ENCODE measurements around the gene STUM. TPM values are rescaled to one million over a fixed set of nuclear protein-coding genes. Genes with fewer than 3 reads are reported as not detected.

The STUM gene
- total and polyA plus RNA-seq, 2 of the 8 experiments (the other 6 are each of a cell fraction or from before 2014, with no cell fraction given) = 0.76 to 1.2 TPM

DNA sequence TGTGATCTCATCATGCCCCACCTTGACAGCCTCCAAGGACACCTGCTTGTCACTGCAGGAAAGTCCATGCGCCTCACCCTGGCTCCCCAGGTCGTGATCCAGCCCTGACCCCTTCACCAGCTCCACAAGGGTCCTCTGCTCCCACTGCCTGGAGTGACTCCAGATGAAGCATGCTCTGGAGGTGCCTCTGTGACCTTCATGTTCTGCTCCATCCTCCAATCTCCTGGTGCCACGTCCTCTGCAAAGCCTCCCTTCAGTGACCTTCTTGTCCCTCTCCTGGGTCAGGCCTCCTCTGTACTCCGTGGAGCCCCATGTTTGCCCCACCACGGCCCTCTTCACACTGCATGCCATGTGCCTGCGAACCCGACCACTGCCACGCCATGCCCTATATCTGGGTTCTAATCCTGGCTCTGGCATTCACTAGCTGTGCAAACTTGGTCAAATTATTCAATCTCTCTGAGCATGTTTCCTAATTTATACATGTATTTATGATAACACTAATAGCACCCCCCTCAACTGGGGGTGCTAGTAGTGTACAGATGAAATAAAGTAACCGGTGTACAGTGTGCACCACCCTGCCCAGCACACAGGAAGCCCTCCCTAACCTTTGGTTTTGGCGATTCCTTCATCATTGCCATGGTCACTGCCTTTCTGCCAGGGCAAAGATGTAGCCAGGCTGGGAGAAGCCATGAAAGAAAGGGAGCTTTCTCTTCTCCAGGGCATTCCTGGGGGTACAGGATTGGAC, 77.4 kb downstream of the STUM start:
- Histone ChIP-seq H3K9me3 (ENCODE audit: insufficient read depth in 2 of 2, low read depth in 1 of 2, low read length in 1 of 2) (0 out of 4 replicates have a peak, but pooled peaks cover 0 to 4% of the 10 kb centered on the region in 2 experiments), H2BK120ac (replicated peaks; ENCODE audit: low read depth, low read length) (no peak overlapping the region), H3K18ac (ENCODE audit: extremely low read depth, low read length) (no peak overlapping the region), H2AK5ac (ENCODE audit: low read depth, low read length) (no peak overlapping the region), H3K4me3 (ENCODE audit: extremely low read depth in 1 of 4, insufficient read depth in 2 of 4, low read depth in 3 of 4, low read length in 4 of 4) (no peak overlapping the region), H4K8ac (ENCODE audit: extremely low read depth, insufficient read depth, low read length) (no peak overlapping the region), H3K4me1 (replicated peaks in 1 of 4; ENCODE audit: control insufficient read depth in 3 of 4, insufficient read depth in 4 of 4, low read length in 3 of 4) (no peaks in the 10 kb centered on the region), H2BK5ac (ENCODE audit: low read depth, low read length) (no peak overlapping the region), H3K4ac (replicated peaks; ENCODE audit: insufficient read length, low read depth, low read length) (no peak overlapping the region), H4K5ac (ENCODE audit: insufficient read length, low read depth, low read length) (no peak overlapping the region), H2BK15ac (ENCODE audit: low read length) (no peak overlapping the region), H2BK12ac (ENCODE audit: low read depth, low read length) (0 out of 2 replicates have a peak overlapping the region, but pooled peaks have one; percentile 27), H3K4me2 (ENCODE audit: insufficient read depth in 1 of 2, low read depth in 2 of 2, low read length in 2 of 2) (no peak overlapping the region), H2BK20ac (ENCODE audit: low read length) (no peak overlapping the region), H3K79me1 (ENCODE audit: low read depth, low read length) (no peaks in the 10 kb centered on the region), H3K23ac (ENCODE audit: insufficient read length) (no peak overlapping the region), H4K20me1 (replicated peaks in 1 of 2; ENCODE audit: control insufficient read depth in 1 of 2, insufficient read depth in 2 of 2, low read length in 2 of 2) (no peaks in the 10 kb centered on the region), H3K56ac (replicated peaks; ENCODE audit: insufficient read length, low read depth, low read length) (no peak overlapping the region), H4K91ac (replicated peaks; ENCODE audit: insufficient read length, low read length) (no peak overlapping the region), H3K27me3 (replicated peaks in 1 of 4; ENCODE audit: control insufficient read depth in 3 of 4, extremely low read depth in 1 of 4, insufficient read depth in 3 of 4, low read length in 3 of 4) (peaks cover 0 to 10% (median 10%) of the 10 kb centered on the region in 4 experiments; a peak in 6 of 7 replicates), H3K36me3 (ENCODE audit: control insufficient read depth in 2 of 4, insufficient read depth in 4 of 4, low read length in 3 of 4) (no peaks in the 10 kb centered on the region), H3K23me2 (ENCODE audit: low read depth, low read length) (no peaks in the 10 kb centered on the region), H3K9ac (replicated peaks in 1 of 4; ENCODE audit: extremely low read depth in 1 of 4, low read depth in 3 of 4, low read length in 3 of 4) (no peak overlapping the region), H3K27ac (ENCODE audit: low read depth, low read length) (no peak overlapping the region), H2AFZ (ENCODE audit: low read length) (no peak overlapping the region), H3K14ac (ENCODE audit: insufficient read length) (no peak overlapping the region), H3K79me2 (ENCODE audit: control insufficient read depth in 1 of 2, insufficient read depth in 2 of 2, low read length in 2 of 2) (no peaks in the 10 kb centered on the region)
- POLR2A ChIA-PET (ENCODE audit: partially characterized antibody) = interaction anchor here (1.3 kb wide), 1 partner anchor 17 kb away, joined by 3 read pairs; no protein-coding TSS in a partner anchor
- 76% methylated on average over 10 of the region's 10 CpGs; no CpG with 5 or more reads in 1 of the 2 experiments for WGBS, 2 experiments (ENCODE audit: extremely low coverage in 1 of 2, insufficient coverage in 1 of 2, insufficient read length in 1 of 2, insufficient replicate concordance in 2 of 2, low coverage in 1 of 2, low lambda C conversion rate in 2 of 2, missing lambda C conversion rate in 1 of 2)
- DNase-seq (ENCODE audit: low read depth in 1 of 2, low spot score in 2 of 2) (no peak), FAIRE-seq (no peak)
- CTCF ChIA-PET (ENCODE audit: partially characterized antibody) = interaction anchor here (0.6 to 14.1 kb wide), 48 partner anchors 9 to 660 kb away, joined by 3 to 184 read pairs (median 4); no protein-coding TSS in a partner anchor
- no peak for TF ChIP-seq POLR2AphosphoS5 (IDR thresholded peaks at IDR 0.05; ENCODE audit: low read depth, low read length)

All from H1 (cell line).